Stimulated activated naive B cell treated with anti-CD40 and anti-IgM and Interleukin-4, amounts not matched to agents 10 μg/mL and 1 μg/mL and 100 μg/mL, for 72 hours (primary cell): ENCODE measurements around the gene ASB6.
A peak's percentile ranks its signal among the peaks of the same experiment; 100 is the strongest.

Experiments
- ATAC-seq, 2 donors: fragments of 150-1000 bp; cut with Tn5 transposase; replicated peaks; 2 replicates each; pipeline ENCODE4 v1.10.0; 2021; ENCODE audit warnings: moderate library complexity in 1 of 2
- DNase-seq: peaks from one replicate; pipeline ENCODE4 v3.0.0; 2021
- H3K27ac Mint-ChIP-seq: one replicate; pipeline ENCODE4 v1.8.0; 2022; ENCODE audit warnings: mild to moderate bottlenecking, mixed read lengths
- H3K27me3 Mint-ChIP-seq, 2 donors: one replicate each; pipeline ENCODE4 v1.8.0; 2022; ENCODE audit warnings: mixed read lengths in 2 of 2
- H3K36me3 Mint-ChIP-seq, 2 donors: one replicate each; pipeline ENCODE4 v1.8.0; 2022; ENCODE audit warnings: mixed read lengths in 2 of 2, mild to moderate bottlenecking in 1 of 2
- H3K4me1 Mint-ChIP-seq, 2 donors: one replicate each; pipeline ENCODE4 v1.8.0; 2022; ENCODE audit warnings: mixed read lengths in 2 of 2, mild to moderate bottlenecking in 1 of 2
- H3K4me3 Mint-ChIP-seq, 2 donors: one replicate each; pipeline ENCODE4 v1.8.0; 2022; ENCODE audit warnings: mild to moderate bottlenecking in 2 of 2, mixed read lengths in 2 of 2, moderate library complexity in 1 of 2
- H3K9me3 Mint-ChIP-seq, 2 donors: one replicate each; pipeline ENCODE4 v1.8.0; 2022; ENCODE audit warnings: mixed read lengths in 2 of 2, mild to moderate bottlenecking in 1 of 2

The ASB6 gene

DNA sequence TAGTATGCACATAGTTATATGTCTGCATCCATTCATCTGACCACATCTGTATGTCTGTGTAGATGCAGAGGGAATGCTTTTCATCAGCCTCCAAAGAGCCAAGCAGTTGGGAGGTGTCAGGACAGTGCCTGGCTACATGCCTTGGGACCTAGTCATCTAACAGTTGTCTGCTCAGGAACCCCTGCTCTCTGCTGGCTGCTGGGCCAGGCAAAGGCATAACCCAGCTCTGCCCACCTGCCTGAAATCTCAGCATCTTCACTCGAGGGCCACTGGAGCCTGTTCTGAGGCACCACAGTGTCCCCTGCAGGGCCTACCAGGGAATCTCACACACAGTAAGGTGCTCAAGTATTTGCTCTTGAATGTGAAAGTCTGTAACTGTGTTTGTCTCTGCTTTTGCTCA is 24.8 kb downstream of the ASB6 start:
- DNase-seq (no peak), ATAC-seq (peak in 1 of 2 donors; percentile 53)
- H3K27me3 Mint-ChIP-seq: peaks cover 32 to 38% of the 10 kb centered on the region in 2 donors
- H3K36me3 Mint-ChIP-seq: no peaks in the 10 kb centered on the region
- H3K9me3 Mint-ChIP-seq: peaks cover 2 to 3% of the 10 kb centered on the region in 2 donors
- H3K4me1 Mint-ChIP-seq: peaks cover 3 to 10% of the 10 kb centered on the region in 2 donors
- no peak overlapping the region for H3K4me3 Mint-ChIP-seq
- H3K27ac Mint-ChIP-seq: no peak overlapping the region

DNA sequence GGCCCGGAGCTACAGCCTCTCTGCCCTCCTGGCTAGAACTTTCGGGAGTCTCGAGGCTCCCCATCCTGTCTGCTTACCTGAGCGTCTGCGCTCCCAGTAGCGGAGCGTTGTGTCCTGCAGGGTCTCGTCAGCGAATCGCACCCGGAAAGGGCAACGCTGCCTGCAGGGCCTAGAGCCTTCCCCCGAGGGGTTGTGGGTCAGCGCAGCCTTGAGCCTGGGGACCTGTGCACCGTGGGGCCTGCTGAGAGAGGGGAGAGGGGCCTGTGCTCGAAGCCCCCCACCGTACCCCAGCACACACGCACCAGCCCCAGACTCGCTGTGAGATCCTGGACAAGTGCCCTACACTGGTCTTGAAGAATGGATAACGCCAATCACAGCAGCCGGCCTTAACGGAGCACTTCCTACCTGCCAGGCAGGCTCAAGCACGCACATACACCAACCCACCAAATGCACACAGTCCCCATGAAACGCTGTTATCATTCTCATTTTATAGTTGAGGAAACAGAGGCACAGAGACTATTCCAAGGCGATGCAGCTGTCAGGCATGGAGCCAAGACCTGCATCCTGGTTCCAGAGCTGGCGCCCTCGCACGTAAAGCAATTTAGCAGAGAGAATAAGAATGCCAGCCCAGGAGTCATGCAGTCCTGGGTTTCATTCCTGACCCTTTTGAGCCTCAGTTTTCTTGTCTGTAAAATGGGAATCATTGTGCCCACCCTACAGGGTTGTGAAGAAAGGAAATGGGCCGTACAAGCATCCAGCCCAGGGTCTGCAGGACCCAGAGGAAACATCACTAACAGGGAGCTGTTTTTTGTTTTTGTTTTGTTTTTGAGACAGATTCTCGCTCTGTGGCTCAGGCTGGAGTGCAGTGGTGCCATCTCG is 26.3 kb downstream of the ASB6 start:
- H3K9me3 Mint-ChIP-seq: peaks cover 2 to 3% of the 10 kb centered on the region in 2 donors
- ATAC-seq (no peak), DNase-seq (no peak)
- H3K4me1 Mint-ChIP-seq: peaks cover 7 to 11% of the 10 kb centered on the region in 2 donors
- H3K36me3 Mint-ChIP-seq: no peaks in the 10 kb centered on the region
- H3K4me3 Mint-ChIP-seq: no peak overlapping the region
- no peak overlapping the region for H3K27ac Mint-ChIP-seq
- peaks cover 20 to 25% of the 10 kb centered on the region in 2 donors for H3K27me3 Mint-ChIP-seq

DNA sequence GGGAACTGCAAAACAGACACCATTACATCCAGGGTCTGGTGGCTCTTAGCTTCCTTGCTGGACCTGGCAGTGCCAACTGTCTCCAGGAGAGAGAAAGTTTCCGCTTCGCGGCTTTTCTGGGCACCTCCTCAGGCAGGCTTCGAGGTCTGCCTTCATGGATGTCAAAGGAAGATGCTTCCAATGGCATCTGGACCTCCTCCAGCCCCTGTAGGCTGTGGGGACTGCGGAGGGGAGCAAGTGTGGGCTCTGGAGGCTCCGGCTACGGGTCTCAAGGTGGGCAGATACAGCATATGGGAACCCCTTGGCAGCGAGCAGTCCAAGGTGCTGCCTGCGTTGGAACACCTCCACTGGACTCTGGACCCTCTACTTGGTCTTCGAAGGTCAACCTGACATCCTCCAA is 27.0 kb downstream of the ASB6 start:
- peaks cover 20 to 25% of the 10 kb centered on the region in 2 donors for H3K27me3 Mint-ChIP-seq

DNA sequence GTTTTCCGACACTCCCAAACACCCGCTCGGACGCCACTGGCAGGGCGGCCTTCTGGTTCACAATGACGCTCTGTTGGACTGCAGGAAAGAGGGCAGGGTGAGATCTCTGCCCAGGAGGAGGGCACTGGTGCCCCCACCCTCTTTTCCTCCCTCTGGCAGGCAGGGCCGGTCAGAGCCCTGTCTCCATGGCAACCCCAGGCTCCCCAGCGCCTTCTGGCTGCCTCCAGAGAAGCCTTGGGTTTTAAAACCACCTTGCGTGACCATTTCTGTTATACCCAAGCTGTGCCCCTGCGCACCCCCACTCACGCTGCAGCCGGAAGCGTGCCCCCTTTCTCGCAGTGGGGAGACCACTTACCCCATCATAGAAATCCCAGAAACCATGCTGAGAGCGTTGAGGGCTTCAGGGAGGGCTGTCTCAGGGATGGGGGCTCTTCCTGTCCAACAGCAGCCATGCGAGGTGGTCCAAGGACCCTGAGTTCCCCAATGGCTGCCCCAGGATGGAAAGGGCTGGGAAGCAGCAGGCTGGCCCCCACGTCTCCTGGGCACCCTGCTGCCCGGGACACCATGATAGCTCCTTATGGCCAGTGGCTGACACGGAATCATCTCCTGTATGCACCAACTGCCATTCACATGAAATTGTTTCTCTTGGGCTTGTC is 28.3 kb downstream of the ASB6 start:
- Mint-ChIP-seq H3K36me3 (no peaks in the 10 kb centered on the region), H3K27me3 (peaks cover 9 to 13% of the 10 kb centered on the region in 2 donors), H3K27ac (no peak overlapping the region), H3K9me3 (peaks cover 2 to 3% of the 10 kb centered on the region in 2 donors), H3K4me1 (peaks cover 12 to 22% of the 10 kb centered on the region in 2 donors), H3K4me3 (no peak overlapping the region)
- DNase-seq (no peak), ATAC-seq (no peak)

More for the DNA sequence above, 27.0 kb downstream of the ASB6 start:
- H3K4me1 Mint-ChIP-seq: peaks cover 7 to 13% of the 10 kb centered on the region in 2 donors
- peaks cover 2 to 3% of the 10 kb centered on the region in 2 donors for H3K9me3 Mint-ChIP-seq
- ATAC-seq (no peak), DNase-seq (no peak)
- no peak overlapping the region for H3K4me3 Mint-ChIP-seq
- H3K27ac Mint-ChIP-seq: no peak overlapping the region
- H3K36me3 Mint-ChIP-seq: no peaks in the 10 kb centered on the region

DNA sequence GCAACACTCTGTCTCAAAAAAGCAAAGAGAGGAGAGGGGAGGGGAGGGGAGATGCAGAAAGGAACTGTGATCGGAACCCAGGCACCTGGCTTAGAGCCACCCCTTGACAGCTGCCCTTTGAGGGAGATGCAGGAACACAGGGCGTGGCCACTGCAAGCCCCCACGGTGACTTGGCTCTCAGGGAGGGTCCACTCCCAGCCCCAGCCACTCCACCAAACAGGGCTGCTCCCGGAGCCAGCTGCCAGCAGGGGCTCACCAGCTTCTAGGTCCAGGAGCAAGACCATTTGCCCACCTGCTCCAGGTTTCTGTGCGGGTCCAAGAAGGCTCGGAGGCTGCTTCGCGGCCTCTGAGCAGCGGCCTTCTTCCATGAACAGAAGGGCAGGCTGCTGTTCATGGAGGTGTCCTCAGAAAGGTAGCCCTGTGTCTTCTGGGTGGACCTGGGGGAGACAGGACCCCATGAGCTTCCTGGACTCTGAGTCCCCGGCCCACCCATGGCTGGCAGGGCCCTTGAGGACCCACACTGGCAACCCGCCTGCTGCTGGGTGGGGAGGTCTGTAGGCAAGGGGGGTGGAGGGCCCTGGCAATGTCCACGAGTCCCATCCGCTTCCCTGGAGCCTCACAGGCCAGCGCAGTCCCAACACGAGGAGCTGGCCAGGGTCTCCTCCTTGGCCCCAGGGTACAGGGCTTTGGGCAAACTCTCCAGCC is 29.0 kb downstream of the ASB6 start:
- no peak for DNase-seq
- no peak overlapping the region for H3K27ac Mint-ChIP-seq
- H3K27me3 Mint-ChIP-seq: peaks cover 4 to 6% of the 10 kb centered on the region in 2 donors
- ATAC-seq: no peak
- H3K36me3 Mint-ChIP-seq: no peaks in the 10 kb centered on the region
- no peaks in the 10 kb centered on the region for H3K9me3 Mint-ChIP-seq
- H3K4me3 Mint-ChIP-seq: no peak overlapping the region
- peaks cover 12 to 29% of the 10 kb centered on the region in 2 donors for H3K4me1 Mint-ChIP-seq

DNA sequence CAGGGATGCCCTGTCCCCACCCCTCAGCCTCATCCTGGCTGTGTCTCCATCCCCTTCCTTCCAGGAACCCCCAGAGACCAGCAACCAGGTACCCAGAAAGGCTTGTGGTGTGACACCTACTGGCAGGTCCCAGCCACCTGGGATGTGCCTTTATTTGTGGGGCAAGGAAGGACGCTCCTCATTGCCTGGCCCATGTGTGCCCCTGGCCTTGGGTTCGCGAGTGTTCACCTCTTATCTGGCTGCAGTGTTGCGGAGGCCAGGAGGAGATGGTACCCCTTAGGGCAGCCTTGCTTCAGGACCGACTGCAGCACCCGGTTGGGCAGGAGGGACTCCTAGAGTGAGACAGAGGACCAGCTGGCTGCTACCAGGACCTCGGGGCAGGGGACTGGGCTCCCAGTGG is 29.8 kb downstream of the ASB6 start:
- Mint-ChIP-seq H3K4me1 (peaks cover 17 to 37% of the 10 kb centered on the region in 2 donors), H3K36me3 (no peaks in the 10 kb centered on the region), H3K27me3 (peaks cover 4 to 6% of the 10 kb centered on the region in 2 donors), H3K9me3 (no peaks in the 10 kb centered on the region), H3K27ac (no peak overlapping the region), H3K4me3 (no peak overlapping the region)
- no peak for ATAC-seq
- no peak for DNase-seq

DNA sequence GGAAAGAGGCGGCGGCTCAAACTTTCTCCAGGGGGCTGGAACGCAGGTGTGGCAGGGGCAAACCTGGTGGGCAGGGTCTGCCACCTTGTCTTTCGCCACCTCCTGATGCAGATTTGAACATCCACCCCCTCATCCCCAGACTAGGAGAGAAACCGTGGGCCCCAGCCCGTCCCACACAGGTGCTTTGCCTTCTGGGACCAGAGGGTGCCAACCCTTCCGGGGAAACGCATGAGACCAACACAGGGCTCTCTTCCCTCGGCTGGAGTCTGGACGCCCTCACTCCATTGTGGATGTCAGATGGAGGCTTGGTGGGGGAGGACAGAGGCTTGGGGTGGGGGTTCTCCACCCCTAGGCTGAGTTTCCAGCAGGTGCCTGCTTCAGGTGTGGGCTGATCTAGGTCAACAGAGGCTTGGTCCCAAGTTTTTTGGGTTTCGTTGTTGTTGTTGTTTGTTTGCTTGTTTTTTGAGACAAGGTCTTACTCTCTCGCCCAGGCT is 30.6 kb downstream of the ASB6 start:
- Mint-ChIP-seq H3K27me3 (peaks cover 4 to 6% of the 10 kb centered on the region in 2 donors), H3K27ac (no peak overlapping the region), H3K4me3 (peak overlapping the region; percentile 82 to 85), H3K36me3 (no peaks in the 10 kb centered on the region), H3K4me1 (peaks cover 19 to 41% of the 10 kb centered on the region in 2 donors), H3K9me3 (no peaks in the 10 kb centered on the region)
- no peak for ATAC-seq
- no peak for DNase-seq

DNA sequence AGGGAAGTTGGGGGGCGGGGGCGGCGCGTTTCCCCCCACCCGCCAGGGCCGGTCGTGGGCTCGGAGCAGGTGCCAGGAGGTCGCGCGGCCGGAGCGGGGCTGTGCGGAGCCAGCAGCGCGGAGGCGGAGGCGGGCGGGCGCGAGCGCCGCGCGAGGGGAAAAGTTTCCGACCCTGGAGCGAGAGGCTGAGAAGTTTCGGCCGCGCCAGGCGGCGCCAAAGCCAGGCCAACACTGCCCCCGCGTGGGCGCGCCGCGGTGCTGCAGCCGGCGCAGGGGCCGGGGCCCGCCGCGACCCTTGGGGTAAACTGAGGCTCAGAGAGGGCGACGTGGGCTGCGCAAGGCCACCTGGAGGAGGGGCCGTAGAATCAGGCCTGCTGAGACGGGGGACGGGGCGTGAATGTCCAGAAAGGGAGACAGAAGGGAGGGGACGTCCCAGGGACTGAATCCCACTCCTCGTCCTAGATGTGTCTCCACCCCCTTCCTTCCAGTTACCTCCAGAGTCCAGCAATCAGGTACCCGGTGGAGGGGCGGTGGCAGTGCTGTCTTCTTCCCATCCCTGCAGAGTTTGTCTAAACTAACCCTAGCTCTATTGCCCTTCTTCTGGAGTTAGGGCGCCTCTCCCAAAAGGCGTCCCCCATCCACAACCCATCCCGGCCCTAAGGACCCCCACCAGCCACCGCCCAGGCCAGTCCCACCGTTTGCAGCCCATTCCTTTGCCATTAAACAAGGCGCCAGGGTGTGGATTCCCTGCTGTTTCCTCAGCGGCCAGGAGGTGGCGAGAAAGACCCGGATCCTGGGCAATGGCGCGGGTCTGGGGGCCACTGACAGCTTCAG is 31.3 kb downstream of the ASB6 start:
- DNase-seq (peak; percentile 57), ATAC-seq (peak; percentile 72 to 76)
- peaks cover 4 to 6% of the 10 kb centered on the region in 2 donors for H3K27me3 Mint-ChIP-seq
- H3K27ac Mint-ChIP-seq: no peak overlapping the region
- H3K36me3 Mint-ChIP-seq: no peaks in the 10 kb centered on the region
- no peaks in the 10 kb centered on the region for H3K9me3 Mint-ChIP-seq
- H3K4me1 Mint-ChIP-seq: peaks cover 19 to 41% of the 10 kb centered on the region in 2 donors
- H3K4me3 Mint-ChIP-seq: peak overlapping the region; percentile 82 to 85

DNA sequence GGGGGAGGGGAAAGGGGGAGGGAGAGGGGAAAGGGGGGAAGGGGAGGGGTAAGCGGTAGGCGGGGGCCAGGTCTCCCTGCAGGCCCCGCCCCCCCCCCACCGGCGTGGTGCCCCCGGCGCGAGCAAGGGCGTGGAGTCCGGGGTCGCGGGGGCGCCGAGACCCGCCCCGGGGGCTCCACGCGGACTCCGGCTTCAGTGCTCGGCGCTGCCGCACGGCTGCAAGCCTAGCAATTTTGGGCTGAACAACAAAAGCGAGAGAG is 31.8 kb downstream of the ASB6 start:
- Mint-ChIP-seq H3K4me3 (peak overlapping the region; percentile 82 to 85), H3K4me1 (peaks cover 19 to 41% of the 10 kb centered on the region in 2 donors), H3K9me3 (no peaks in the 10 kb centered on the region), H3K27ac (no peak overlapping the region), H3K36me3 (no peaks in the 10 kb centered on the region), H3K27me3 (peaks cover 4 to 6% of the 10 kb centered on the region in 2 donors)
- ATAC-seq (no peak), DNase-seq (no peak)

DNA sequence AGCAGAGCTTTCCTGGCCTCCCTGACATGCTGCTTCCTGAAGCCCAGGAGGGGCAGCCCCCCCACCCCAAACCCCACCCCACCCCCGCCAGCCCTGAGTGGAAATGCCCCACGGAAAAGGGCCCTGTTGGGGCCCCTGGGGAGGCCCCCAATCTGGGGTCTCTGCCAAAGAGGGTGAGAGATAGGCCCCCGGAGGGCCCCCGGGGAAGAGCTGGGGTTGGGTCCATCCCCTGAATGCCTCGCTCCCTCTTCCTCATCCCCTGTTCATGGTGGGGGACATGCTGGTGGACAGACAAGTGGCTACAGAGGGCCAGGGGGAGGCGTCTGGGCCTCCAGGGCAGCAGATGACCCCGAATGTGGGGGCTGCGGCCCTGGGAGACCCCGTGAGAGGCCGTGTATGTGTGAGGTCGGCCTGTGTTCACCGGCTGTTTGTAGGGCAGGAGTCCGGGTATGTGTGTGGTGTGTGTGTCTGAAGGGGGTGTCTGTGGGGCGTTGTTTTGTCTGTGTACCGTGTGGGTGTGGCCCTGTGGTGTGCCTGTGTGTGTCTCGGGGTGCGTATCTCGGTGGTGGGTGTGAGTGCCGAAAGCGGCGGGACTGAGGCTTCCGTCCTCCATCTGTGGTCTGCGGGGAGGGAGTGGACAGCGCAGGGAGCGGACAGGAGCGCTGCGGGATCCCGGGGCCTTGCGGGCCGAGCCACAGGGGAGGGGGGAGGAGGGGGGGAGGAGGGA is 32.3 kb downstream of the ASB6 start:
- DNase-seq: no peak
- H3K4me3 Mint-ChIP-seq: peak overlapping the region; percentile 86 to 93
- H3K9me3 Mint-ChIP-seq: no peaks in the 10 kb centered on the region
- peaks cover 21 to 43% of the 10 kb centered on the region in 2 donors for H3K4me1 Mint-ChIP-seq
- peaks cover 4 to 6% of the 10 kb centered on the region in 2 donors for H3K27me3 Mint-ChIP-seq
- no peaks in the 10 kb centered on the region for H3K36me3 Mint-ChIP-seq
- ATAC-seq: peak; percentile 50 to 51
- H3K27ac Mint-ChIP-seq: peak overlapping the region; percentile 84

DNA sequence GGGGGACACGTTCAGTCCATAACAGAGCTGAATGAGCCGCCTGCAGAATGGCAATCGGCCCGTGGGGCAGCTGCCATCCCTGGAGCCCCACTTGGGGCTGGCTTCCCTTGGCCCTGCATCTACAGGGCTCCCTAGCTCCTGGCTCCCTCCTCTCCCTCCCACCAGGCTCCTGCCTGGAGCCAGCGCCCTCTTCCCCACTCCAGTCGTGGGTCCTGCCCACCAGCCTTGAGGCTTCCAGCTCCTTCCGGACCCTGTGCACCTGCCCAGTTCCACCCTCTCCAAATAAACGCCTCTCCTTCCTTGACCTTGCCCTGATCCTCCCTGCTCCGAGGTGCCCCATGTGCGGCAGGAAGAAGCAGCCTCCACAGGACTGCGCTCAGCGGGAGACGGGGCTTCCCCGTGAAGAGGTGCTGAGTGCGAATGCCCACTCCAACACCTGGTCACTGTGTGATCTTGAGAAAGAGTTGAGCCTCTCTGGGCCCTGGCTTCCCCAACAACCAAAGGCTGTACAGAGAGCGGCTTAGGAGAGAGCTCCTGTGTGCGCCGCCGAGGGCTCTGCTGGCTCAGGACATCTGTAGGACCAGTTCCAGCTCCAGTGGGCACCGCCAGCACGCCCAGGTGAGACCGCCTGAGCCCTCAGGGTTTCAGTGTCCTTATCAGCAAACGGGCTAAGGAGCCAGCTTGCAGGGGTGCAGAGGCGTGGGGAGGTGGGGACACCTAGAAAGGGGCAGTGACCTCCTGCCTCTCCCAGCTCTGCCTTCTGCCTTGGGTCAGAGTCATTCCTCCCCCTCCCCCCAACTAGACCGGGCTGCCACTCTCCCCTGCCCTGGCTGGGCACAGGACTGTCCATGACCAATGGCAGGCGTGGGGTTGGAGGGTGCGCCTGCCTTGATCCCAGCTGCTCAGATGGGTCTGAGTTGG is 33.1 kb downstream of the ASB6 start:
- ATAC-seq: no peak

DNA sequence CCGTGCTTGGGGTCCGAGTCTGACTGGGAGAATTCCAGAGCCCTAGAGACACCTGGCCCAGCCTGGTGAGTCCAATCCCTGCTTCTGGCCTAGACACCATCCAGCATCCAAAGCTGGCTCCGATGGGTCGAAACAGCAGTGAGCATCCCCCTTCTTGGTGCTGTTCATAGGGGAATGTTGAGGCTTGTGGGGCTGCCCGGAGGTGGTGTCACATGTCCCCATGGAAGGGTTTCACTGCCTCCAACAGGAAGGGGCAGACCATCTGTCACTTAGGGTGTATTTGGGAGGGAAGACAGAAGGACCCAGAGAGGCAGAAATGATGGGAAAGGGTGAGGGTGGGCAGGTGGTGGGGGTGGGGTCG is 34.9 kb downstream of the ASB6 start:
- H3K27ac Mint-ChIP-seq: peak overlapping the region; percentile 72

More for the DNA sequence above, 33.1 kb downstream of the ASB6 start:
- H3K36me3 Mint-ChIP-seq: no peaks in the 10 kb centered on the region
- H3K27ac Mint-ChIP-seq: no peak overlapping the region
- H3K27me3 Mint-ChIP-seq: peaks cover 4 to 5% of the 10 kb centered on the region in 2 donors
- H3K9me3 Mint-ChIP-seq: no peaks in the 10 kb centered on the region
- DNase-seq: no peak
- H3K4me3 Mint-ChIP-seq: peak overlapping the region in 1 of 2 donors; percentile 46
- H3K4me1 Mint-ChIP-seq: peaks cover 22 to 44% of the 10 kb centered on the region in 2 donors

More for the DNA sequence above, 34.9 kb downstream of the ASB6 start:
- no peak for DNase-seq
- no peak overlapping the region for H3K4me3 Mint-ChIP-seq
- H3K36me3 Mint-ChIP-seq: no peaks in the 10 kb centered on the region
- peaks cover 6 to 12% of the 10 kb centered on the region in 2 donors for H3K27me3 Mint-ChIP-seq
- no peaks in the 10 kb centered on the region for H3K9me3 Mint-ChIP-seq
- no peak for ATAC-seq
- H3K4me1 Mint-ChIP-seq: peaks cover 32 to 56% of the 10 kb centered on the region in 2 donors
